GM12878 (cell line): ENCODE data around the gene AMDHD2. TPM values are rescaled to one million over a fixed set of nuclear protein-coding genes. Genes with fewer than 3 reads are reported as not detected.

Source experiments
- ATAC-seq: fragments of 200-7000 bp; cut with Tn5 transposase; 3 replicates; pipeline ENCODE4 v1.9.1; 2020; ENCODE audit warnings: mild to moderate bottlenecking, moderate library complexity
- Bru-seq: library from RNA; stranded (reverse); fragments of 400-500 nt; gene quantifications from one replicate; lab custom pipeline; 2021; lab: Mats Ljungman, UMichigan
- BruChase-seq, 2 experiments: library from RNA; stranded (reverse); fragments of 400-500 nt; gene quantifications; one replicate each; lab custom pipeline; 2021; lab: Mats Ljungman, UMichigan
- BruUV-seq: library from RNA; stranded (reverse); fragments of 400-500 nt; replicated peaks from 2 replicates; lab custom pipeline; 2021; lab: Mats Ljungman, UMichigan
- CTCF ChIA-PET: fragments of 300-600 bp; sonication (Branson Sonifier 250); formaldehyde crosslinking; extraction: SDS; loops from one replicate; lab custom pipeline; 2021; ENCODE audit warnings: inconsistent platforms; lab: Yijun Ruan, JAX
- POLR2A ChIA-PET: fragments of 350-600 bp; formaldehyde crosslinking; extraction: SDS; loops from one replicate; lab custom pipeline; 2021; ENCODE audit warnings: inconsistent platforms; lab: Charles Lee
- RAD21 ChIA-PET: fragments of 300-600 bp; sonication (Branson Sonifier 250); formaldehyde crosslinking; loops from one replicate; lab custom pipeline; 2023; ENCODE audit warnings: antibody characterized with exemption; ENCODE audit not compliant: unreplicated experiment; lab: Charles Lee
- SMC1A ChIA-PET: fragments of 300-600 bp; sonication (Branson Sonifier 250); formaldehyde crosslinking; loops from one replicate; lab custom pipeline; 2023; ENCODE audit not compliant: unreplicated experiment, uncharacterized antibody; lab: Charles Lee
- DNase-seq: peaks from one replicate; pipeline ENCODE4 v3.0.0-alpha.2; 2011; ENCODE audit warnings: low read depth, low spot score
- FAIRE-seq: peaks from 3 replicates; lab custom pipeline; 2011; peaks lifted over from hg19 to GRCh38; lab: Jason Lieb, UNC
- H2AFZ ChIP-seq: 2 replicates; pipeline ENCODE4 v1.6.0; 2011; ENCODE audit warnings: low read depth, low read length, control low read depth; ENCODE audit not compliant: control insufficient read depth
- H3K27ac ChIP-seq: 2 replicates; pipeline ENCODE4 v1.5.1; 2011; ENCODE audit warnings: control low read depth; ENCODE audit not compliant: control insufficient read depth, insufficient read depth
- H3K27me3 ChIP-seq, 2 experiments: replicated peaks in 1 of 2; 2 replicates each; pipeline versions ENCODE4 v1.6.0 to v1.6.1; 2011; ENCODE audit warnings: low read length in 1 of 2; ENCODE audit not compliant: control insufficient read depth in 2 of 2, insufficient read depth in 2 of 2
- H3K36me3 ChIP-seq, 2 experiments: 2 replicates each; pipeline ENCODE4 v1.5.1; 2011; ENCODE audit warnings: low read length in 1 of 2; ENCODE audit not compliant: control insufficient read depth in 2 of 2, insufficient read depth in 2 of 2
- H3K4me1 ChIP-seq: 2 replicates; pipeline ENCODE4 v1.6.1; 2011; ENCODE audit warnings: mild to moderate bottlenecking, low read length, moderate library complexity, mixed read lengths; ENCODE audit not compliant: control insufficient read depth, insufficient read depth
- H3K4me2 ChIP-seq: 2 replicates; pipeline ENCODE4 v1.6.0; 2011; ENCODE audit warnings: control low read depth; ENCODE audit not compliant: control insufficient read depth, insufficient read depth
- H3K4me3 ChIP-seq: fragments of 200-600 bp; sonication (generic); 2 replicates; pipeline ENCODE4 v1.5.1; 2016
- H3K79me2 ChIP-seq: 2 replicates; pipeline ENCODE4 v1.6.0; 2011; ENCODE audit warnings: low read length; ENCODE audit not compliant: control insufficient read depth, insufficient read depth
- H3K9ac ChIP-seq: 2 replicates; pipeline ENCODE4 v1.8.0; 2011; ENCODE audit warnings: low read length, control low read depth, mixed read lengths; ENCODE audit not compliant: control insufficient read depth, insufficient read depth
- H3K9me3 ChIP-seq: replicated peaks from 3 replicates; pipeline ENCODE4 v1.5.1; 2011; ENCODE audit warnings: mild to moderate bottlenecking, low read length; ENCODE audit not compliant: control insufficient read depth, insufficient read depth
- H4K20me1 ChIP-seq: 2 replicates; pipeline ENCODE4 v1.6.0; 2011; ENCODE audit not compliant: control insufficient read depth, insufficient read depth
- BHLHE40 ChIP-seq, 2 experiments: fragments of 450-650 bp in 1 of 2; IDR thresholded peaks; 2 replicates each; pipeline ENCODE4 v1.6.1; 2011 to 2017; ENCODE audit warnings: low read depth in 2 of 2, borderline replicate concordance in 1 of 2, improper control_type of control experiment in 1 of 2, low read length in 1 of 2, mild to moderate bottlenecking in 1 of 2
- DPF2 ChIP-seq: fragments of 450-650 bp; IDR thresholded peaks from 2 replicates; pipeline ENCODE4 v1.6.1; 2017; ENCODE audit warnings: mild to moderate bottlenecking
- HDAC6 ChIP-seq: fragments of 200-600 bp; sonication (generic); IDR thresholded peaks from one replicate; pipeline ENCODE4 v1.8.0; 2017; ENCODE audit warnings: antibody characterized with exemption; ENCODE audit not compliant: unreplicated experiment
- NR2C1 ChIP-seq: fragments of 450-650 bp; IDR thresholded peaks from 2 replicates; pipeline ENCODE4 v1.6.1; 2017; ENCODE audit warnings: antibody characterized with exemption, mild to moderate bottlenecking, moderate library complexity
- PBX3 ChIP-seq: IDR thresholded peaks from 2 replicates; pipeline ENCODE4 v1.6.1; 2011; ENCODE audit warnings: mild to moderate bottlenecking, low read depth, low read length, moderate library complexity; ENCODE audit not compliant: insufficient replicate concordance
- POLR2AphosphoS5 ChIP-seq: IDR thresholded peaks from 2 replicates; pipeline ENCODE4 v1.6.1; 2011; ENCODE audit warnings: mild to moderate bottlenecking, low read length, inconsistent platforms
- SMARCA5 ChIP-seq: fragments of 450-650 bp; IDR thresholded peaks from 2 replicates; pipeline ENCODE4 v1.6.1; 2017; ENCODE audit warnings: mild to moderate bottlenecking
- SP1 ChIP-seq: IDR thresholded peaks from one replicate; pipeline ENCODE4 v1.6.1; 2011; ENCODE audit warnings: low read depth, low read length
- SREBF1 ChIP-seq: IDR thresholded peaks from 2 replicates; pipeline ENCODE4 v1.6.1; 2012; ENCODE audit warnings: mild to moderate bottlenecking, low read length
- TBL1XR1 ChIP-seq: IDR thresholded peaks from 2 replicates; pipeline ENCODE4 v1.6.1; 2012; ENCODE audit warnings: low read depth, low read length, improper control_type of control experiment
- TCF3 ChIP-seq: IDR thresholded peaks from 2 replicates; pipeline ENCODE4 v1.6.1; 2012; ENCODE audit warnings: low read depth, mild to moderate bottlenecking, low read length, borderline replicate concordance; ENCODE audit not compliant: insufficient read depth
- ZBTB4 ChIP-seq: fragments of 450-650 bp; formaldehyde crosslinking; IDR thresholded peaks from 2 replicates; pipeline ENCODE4 v1.4.0; 2022; ENCODE audit warnings: mild to moderate bottlenecking, moderate library complexity
- WGBS: methylation state at CpG from one replicate; pipeline ENCODE4 v1.1.6; 2016; ENCODE audit warnings: low lambda C conversion rate; ENCODE audit not compliant: insufficient replicate concordance, insufficient coverage; ENCODE audit errors: missing lambda C conversion rate; 5-methylcytosine and 5-hydroxymethylcytosine counted together
- in situ Hi-C: fragments of 300-500 bp; cut with MboI; formaldehyde crosslinking; loops from 9 replicates; pipeline ENCODE4 v1.14.3; 2018; ENCODE audit warnings: mixed read lengths
- intact Hi-C: fragments of 100-400 bp; cut with micrococcal nuclease; formaldehyde crosslinking; loops from one replicate; pipeline ENCODE4 v1.14.2; 2022; ENCODE audit not compliant: unreplicated experiment
- long read RNA-seq, 2 experiments: library from polyadenylated mRNA; unstranded; transcript quantifications; one replicate each; pipeline ENCODE4 v2.0.0, GENCODE V29; 2019 to 2020
- polyA minus RNA-seq, 3 experiments: library from RNA; depleted of rRNA, polyadenylated mRNA; stranded (reverse); fragments of >200 nt; gene quantifications; 2 replicates each; pipeline ENCODE4 v1.2.3, GENCODE V29; 2011
- polyA plus RNA-seq, 11 experiments: library from polyadenylated mRNA; depleted of rRNA in 4 of 11; unstranded in 6 of 11; stranded (reverse) in 5 of 11; fragments of >200 nt; fragmentation: Nextera tagmentation in 4 of 11; fragmentation: Illumina TruSeq in 1 of 11; extraction: Ambion mirVana in 4 of 11; extraction: Trizol in 1 of 11; gene quantifications; 1 replicate in 1 of 11; 2 replicates in 10 of 11; pipeline versions ENCODE4 v1.2.1 to v1.2.3, GENCODE V29; 2011 to 2016; ENCODE audit warnings: inconsistent platforms in 2 of 11, missing spikeins in 2 of 11, low read depth in 1 of 11
- total RNA-seq, 4 experiments: library from RNA; depleted of rRNA in 3 of 4; stranded (reverse); fragments of >200 nt in 3 of 4; fragmentation: Illumina TruSeq in 1 of 4; extraction: Trizol in 1 of 4; gene quantifications; 2 replicates each; pipeline versions ENCODE4 v1.2.1 to v1.2.3, GENCODE V29; 2013 to 2021

AMDHD2 gene, protein sequence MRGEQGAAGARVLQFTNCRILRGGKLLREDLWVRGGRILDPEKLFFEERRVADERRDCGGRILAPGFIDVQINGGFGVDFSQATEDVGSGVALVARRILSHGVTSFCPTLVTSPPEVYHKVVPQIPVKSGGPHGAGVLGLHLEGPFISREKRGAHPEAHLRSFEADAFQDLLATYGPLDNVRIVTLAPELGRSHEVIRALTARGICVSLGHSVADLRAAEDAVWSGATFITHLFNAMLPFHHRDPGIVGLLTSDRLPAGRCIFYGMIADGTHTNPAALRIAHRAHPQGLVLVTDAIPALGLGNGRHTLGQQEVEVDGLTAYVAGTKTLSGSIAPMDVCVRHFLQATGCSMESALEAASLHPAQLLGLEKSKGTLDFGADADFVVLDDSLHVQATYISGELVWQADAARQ
- 69.9 and 87.2 TPM in 2 replicates for total RNA-seq (2013; cell fraction: nucleolus; rRNA removed)
- total RNA-seq (2014; rRNA removed) (26.3 and 32.2 TPM in 2 replicates), total RNA-seq (2014; rRNA removed; fragmentation: Illumina TruSeq; extraction: Trizol) (8.0 and 8.9 TPM in 2 replicates), total RNA-seq (2021) (35.1 and 41.8 TPM in 2 replicates), polyA plus RNA-seq (2011; rRNA removed) (3.0 and 5.2 TPM in 2 replicates), polyA plus RNA-seq (2014; fragmentation: Illumina TruSeq; extraction: Trizol) (0.76 and 3.9 TPM in 2 replicates), polyA plus RNA-seq (2014; fragmentation: Nextera tagmentation; extraction: Ambion mirVana) (under 1 TPM in 1 of 2 experiments, not detected in 1; 0.60 TPM), polyA plus RNA-seq (2014; rRNA removed) (35.6 and 38.4 TPM in 2 replicates), polyA plus RNA-seq (2016; fragmentation: Nextera tagmentation; extraction: Ambion mirVana) (10 to 100 TPM; 24.3 to 29.4 TPM), polyA minus RNA-seq (2011; rRNA and poly(A)+ RNA removed) (3.6 and 13.4 TPM in 2 replicates), Bru-seq, nascent RNA (percentile 58 among the genes with signal in this experiment), BruChase-seq, experiment 1, labeled RNA remaining after a 6-hour chase (percentile 69 among the genes with signal in this experiment), BruChase-seq, experiment 2, labeled RNA remaining after a 2-hour chase (percentile 67 among the genes with signal in this experiment)
- 4.6 TPM for polyA plus RNA-seq (2011; ENCODE audit: low read depth)
- polyA plus RNA-seq (2011; cell fraction: cytosol; rRNA removed), result 8.4 and 14.9 TPM in 2 replicates
- polyA plus RNA-seq (2011; cell fraction: nucleus; rRNA removed), result 92.7 and 133 TPM in 2 replicates
- 17.9 and 19.9 TPM in 2 replicates for polyA plus RNA-seq (2012)
- polyA minus RNA-seq (2011; cell fraction: cytosol; rRNA and poly(A)+ RNA removed), result 4.2 and 7.5 TPM in 2 replicates
- 27.3 and 47.7 TPM in 2 replicates for polyA minus RNA-seq (2011; cell fraction: nucleus; rRNA and poly(A)+ RNA removed)
- long read RNA-seq, experiment 1, transcript AMDHD2-201 (11 exons, 1,459 nt), result major isoform, 11 of 18 reads
- long read RNA-seq, experiment 1, partial matches to known transcripts, result 0 of 18 reads
- long read RNA-seq, experiment 1, other reads (novel, unspliced or antisense), result 3 of 18 reads
- long read RNA-seq, experiment 2, partial matches to known transcripts, result 0 of 7 reads
- long read RNA-seq, experiment 2, other reads (novel, unspliced or antisense), result 1 of 7 reads

GRCh38 chr16:2520097-2520783 lies at the start of gene AMDHD2:
TSS of gene AMDHD2 (plus strand) at chr16:2520371. CDS start at chr16:2520459, 88 bp downstream.
- peak within 1 kb of the TSS; percentile 71; the same call in 1 of the 2 replicates for H3K4me3 ChIP-seq
- H3K9ac ChIP-seq, result peak within 1 kb of the TSS; percentile 74
- ChIA-PET POLR2A (interaction anchor here (0.8 to 1.1 kb wide), 2 partner anchors 11 kb away, joined by 3 to 4 read pairs; partner anchors contain the start of gene CEMP1), RAD21 (no interaction called here), CTCF (interaction anchor here (1.1 kb wide), 1 partner anchor 90 kb away, joined by 4 read pairs; no protein-coding TSS in a partner anchor), SMC1A (interaction anchor here (0.6 to 0.7 kb wide), 2 partner anchors 61 to 404 kb away, joined by 3 read pairs; partner anchors contain the start of gene TEDC2)
- in situ Hi-C loops (no loop called here), intact Hi-C loops (no loop called here)
- peaks cover 50% of the 10 kb centered on the region for H3K79me2 ChIP-seq
- H3K27ac ChIP-seq, result peak within 1 kb of the TSS; percentile 39; the same call in 1 of the 2 replicates
- H3K4me1 ChIP-seq, result peaks cover 17% of the 10 kb centered on the region
- H3K36me3 ChIP-seq, result peaks cover 11 to 18% of the 10 kb centered on the region in 2 experiments; a peak in 3 of 4 replicates
- ATAC-seq, result peak; percentile 76
- no peaks in the 10 kb centered on the region for H3K9me3 ChIP-seq
- peaks cover 5% of the 10 kb centered on the region for H4K20me1 ChIP-seq
- H3K4me2 ChIP-seq, result peak within 1 kb of the TSS; percentile 92
- BruUV-seq, result no TSS peak
- H2AFZ ChIP-seq, result no peak within 1 kb of the TSS
- 2% methylated on average over 8 of the region's 83 CpGs for WGBS
- peak; percentile 34 for DNase-seq
- no peaks in the 10 kb centered on the region for H3K27me3 ChIP-seq
- peak; percentile 71 for FAIRE-seq
- no peak for TF ChIP-seq SMARCA5
- TF ChIP-seq SP1, result peak; percentile 27
- TF ChIP-seq NR2C1, result no peak
- TF ChIP-seq DPF2, result no peak
- TF ChIP-seq TCF3, result 0 out of 2 replicates have a peak, but pooled peaks have one; percentile 46
- TF ChIP-seq ZBTB4 (CRISPR knock-in tag), result 0 out of 2 replicates have a peak, but pooled peaks have one; percentile 50
- TF ChIP-seq BHLHE40 (IDR thresholded peaks at IDR 0.05; ENCODE audit: borderline replicate concordance in 1 of 2, low read depth in 2 of 2, low read length in 1 of 2), result peak; percentile 92 to 98
- TF ChIP-seq SREBF1, result no peak
- TF ChIP-seq POLR2AphosphoS5, result peak; percentile 88; the same call in 1 of the 2 replicates
- TF ChIP-seq TBL1XR1, result peak; percentile 77; the same call in 1 of the 2 replicates
- TF ChIP-seq PBX3, result peak; percentile 73
- no peak for TF ChIP-seq HDAC6
